Chondrocyte (in vitro differentiated cells): ENCODE results near the gene C22orf42. TPM values are rescaled to one million over a fixed set of nuclear protein-coding genes. Genes with fewer than 3 reads are reported as not detected.
"Not testable (repeated sequence)": the region's sequence is repeated elsewhere in the genome, so short reads cannot be mapped to it uniquely, and the experiment has no call there.

Experiments
- DNase-seq: peaks from one replicate; pipeline ENCODE4 v3.0.0; 2021; ENCODE audit warnings: mixed read lengths, low spot score
- H3K27ac Mint-ChIP-seq: one replicate; pipeline ENCODE4 v1.8.0; 2021; ENCODE audit warnings: mild to moderate bottlenecking, moderate library complexity, mixed read lengths; ENCODE audit not compliant: unreplicated experiment
- H3K27me3 Mint-ChIP-seq: 2 replicates; pipeline ENCODE4 v1.8.0; 2021; ENCODE audit warnings: low read depth, mixed read lengths
- H3K36me3 Mint-ChIP-seq: 2 replicates; pipeline ENCODE4 v1.8.0; 2021; ENCODE audit warnings: low read depth, mixed read lengths
- H3K4me1 Mint-ChIP-seq: 2 replicates; pipeline ENCODE4 v1.8.0; 2021; ENCODE audit warnings: low read depth, mild to moderate bottlenecking, mixed read lengths
- H3K4me3 Mint-ChIP-seq: one replicate; pipeline ENCODE4 v1.8.0; 2021; ENCODE audit warnings: mild to moderate bottlenecking, moderate library complexity, mixed read lengths; ENCODE audit not compliant: unreplicated experiment
- H3K9me3 Mint-ChIP-seq: 2 replicates; pipeline ENCODE4 v1.8.0; 2021; ENCODE audit warnings: low read depth, mixed read lengths
- CTCF ChIP-seq: fragments of 200-600 bp; sonication (generic); IDR thresholded peaks from 2 replicates; pipeline ENCODE4 v1.5.0; 2021; ENCODE audit warnings: antibody characterized with exemption, mild to moderate bottlenecking, moderate library complexity
- total RNA-seq: library from RNA; stranded (reverse); gene quantifications from 3 replicates; pipeline ENCODE4 v1.2.1, GENCODE V29; 2021

The C22orf42 gene
- total RNA-seq, 1 donor from 2014 or later = not detected

- H3K27me3 Mint-ChIP-seq = peaks cover 33% of the 10 kb centered on the region
- not testable (repeated sequence) for H3K27ac Mint-ChIP-seq, H3K4me3 Mint-ChIP-seq, H3K36me3 Mint-ChIP-seq, H3K9me3 Mint-ChIP-seq, DNase-seq, H3K4me1 Mint-ChIP-seq
These were observed 31.9 kb upstream of the C22orf42 start for GRCh38 chr22:32191021-32191420.

GRCh38 chr22:32185821-32186220 lies 26.7 kb upstream of the C22orf42 start:
- Mint-ChIP-seq H3K4me1 (no peaks in the 10 kb centered on the region), H3K9me3 (no peaks in the 10 kb centered on the region), H3K36me3 (no peaks in the 10 kb centered on the region), H3K27me3 (peaks cover 18% of the 10 kb centered on the region), H3K4me3 (no peak overlapping the region), H3K27ac (no peak overlapping the region)
- no peak for TF ChIP-seq CTCF
- no peak for DNase-seq

GRCh38 chr22:32183625-32184024 lies 24.5 kb upstream of the C22orf42 start:
- H3K4me3 Mint-ChIP-seq = no peak overlapping the region
- H3K27me3 Mint-ChIP-seq = peaks cover 18% of the 10 kb centered on the region
- H3K27ac Mint-ChIP-seq = no peak overlapping the region
- H3K9me3 Mint-ChIP-seq = no peaks in the 10 kb centered on the region
- no peak for TF ChIP-seq CTCF
- DNase-seq = no peak
- no peaks in the 10 kb centered on the region for H3K36me3 Mint-ChIP-seq
- no peaks in the 10 kb centered on the region for H3K4me1 Mint-ChIP-seq

- Mint-ChIP-seq H3K4me1 (no peaks in the 10 kb centered on the region), H3K9me3 (no peaks in the 10 kb centered on the region), H3K4me3 (no peak overlapping the region), H3K27ac (no peak overlapping the region), H3K27me3 (peaks cover 24% of the 10 kb centered on the region), H3K36me3 (no peaks in the 10 kb centered on the region)
- no peak for TF ChIP-seq CTCF
- no peak for DNase-seq
These were observed 21.9 kb upstream of the C22orf42 start for GRCh38 chr22:32181043-32181442.

GRCh38 chr22:32177221-32177765 lies 18.2 kb upstream of the C22orf42 start:
- Mint-ChIP-seq H3K27me3 (peaks cover 39% of the 10 kb centered on the region), H3K4me1 (no peaks in the 10 kb centered on the region), H3K36me3 (no peaks in the 10 kb centered on the region), H3K9me3 (no peaks in the 10 kb centered on the region), H3K4me3 (no peak overlapping the region), H3K27ac (no peak overlapping the region)
- no peak for TF ChIP-seq CTCF
- DNase-seq = no peak
